ENCODE results near the gene APRT.

DNA sequence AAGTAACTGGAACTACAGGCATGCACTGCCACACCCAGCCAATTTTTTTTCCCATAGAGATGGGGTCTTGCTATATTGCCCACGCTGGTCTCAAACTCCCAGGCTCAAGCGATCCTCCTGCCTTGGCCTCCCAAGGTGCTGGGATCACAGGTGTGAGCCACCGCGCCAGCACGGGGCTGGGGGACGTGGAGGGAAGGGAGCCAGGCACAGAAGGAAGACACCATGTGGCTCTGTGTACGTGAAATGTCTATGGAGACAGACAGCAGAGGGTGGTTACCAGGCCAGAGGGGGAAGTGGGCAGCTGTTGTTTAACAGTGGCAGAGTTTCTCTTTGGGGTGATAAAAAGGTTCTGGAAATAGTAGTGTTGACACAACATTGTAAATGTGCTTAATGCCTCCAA is 22.1 kb downstream of the APRT start:
- TF ChIP-seq GATA2 (IDR thresholded peaks at IDR 0.05; ENCODE audit: low read depth, low read length) = no peak
- TF ChIP-seq GATA3 (IDR thresholded peaks at IDR 0.05; ENCODE audit: low read depth, low read length) = no peak

Measured in SH-SY5Y (cell line).